Adipocyte (in vitro differentiated cells): ENCODE measurements around the gene ELL2.
A peak's percentile ranks its signal among the peaks of the same experiment; 100 is the strongest.

Experiments
- DNase-seq: peaks from one replicate; pipeline ENCODE4 v3.0.0-alpha.2; 2015; ENCODE audit warnings: low read depth
- H3K27me3 ChIP-seq: replicated peaks from 2 replicates; pipeline ENCODE4 v1.7.0; 2013; ENCODE audit warnings: mild to moderate bottlenecking, low read length, moderate library complexity; ENCODE audit not compliant: control insufficient read depth, insufficient read depth
- H3K36me3 ChIP-seq: 2 replicates; pipeline ENCODE4 v1.7.0; 2013; ENCODE audit warnings: low read length, mild to moderate bottlenecking, moderate library complexity; ENCODE audit not compliant: control insufficient read depth, insufficient read depth, severe bottlenecking
- H3K4me1 ChIP-seq: 2 replicates; pipeline ENCODE4 v1.7.0; 2013; ENCODE audit warnings: mild to moderate bottlenecking, low read length, moderate library complexity; ENCODE audit not compliant: control insufficient read depth, insufficient read depth
- H3K4me3 ChIP-seq: 2 replicates; pipeline ENCODE4 v1.7.0; 2013; ENCODE audit warnings: mild to moderate bottlenecking, low read length, moderate library complexity
- H3K9ac ChIP-seq: 2 replicates; pipeline ENCODE4 v1.7.0; 2013; ENCODE audit warnings: mild to moderate bottlenecking, low read length, moderate library complexity
- H3K9me3 ChIP-seq: 2 replicates; pipeline ENCODE4 v1.7.0; 2013; ENCODE audit warnings: mild to moderate bottlenecking, low read length, moderate library complexity; ENCODE audit not compliant: control insufficient read depth

The ELL2 gene

GRCh38 chr5:95962475-95962773, 773 bp upstream of the ELL2 start:
- peak overlapping the region; percentile 76 for H3K9ac ChIP-seq
- H3K27me3 ChIP-seq: no peaks in the 10 kb centered on the region
- H3K36me3 ChIP-seq: peaks cover 23% of the 10 kb centered on the region
- H3K9me3 ChIP-seq: no peaks in the 10 kb centered on the region
- no peak for DNase-seq
- H3K4me1 ChIP-seq: peaks cover 12% of the 10 kb centered on the region
- peak overlapping the region; percentile 86 for H3K4me3 ChIP-seq

DNA sequence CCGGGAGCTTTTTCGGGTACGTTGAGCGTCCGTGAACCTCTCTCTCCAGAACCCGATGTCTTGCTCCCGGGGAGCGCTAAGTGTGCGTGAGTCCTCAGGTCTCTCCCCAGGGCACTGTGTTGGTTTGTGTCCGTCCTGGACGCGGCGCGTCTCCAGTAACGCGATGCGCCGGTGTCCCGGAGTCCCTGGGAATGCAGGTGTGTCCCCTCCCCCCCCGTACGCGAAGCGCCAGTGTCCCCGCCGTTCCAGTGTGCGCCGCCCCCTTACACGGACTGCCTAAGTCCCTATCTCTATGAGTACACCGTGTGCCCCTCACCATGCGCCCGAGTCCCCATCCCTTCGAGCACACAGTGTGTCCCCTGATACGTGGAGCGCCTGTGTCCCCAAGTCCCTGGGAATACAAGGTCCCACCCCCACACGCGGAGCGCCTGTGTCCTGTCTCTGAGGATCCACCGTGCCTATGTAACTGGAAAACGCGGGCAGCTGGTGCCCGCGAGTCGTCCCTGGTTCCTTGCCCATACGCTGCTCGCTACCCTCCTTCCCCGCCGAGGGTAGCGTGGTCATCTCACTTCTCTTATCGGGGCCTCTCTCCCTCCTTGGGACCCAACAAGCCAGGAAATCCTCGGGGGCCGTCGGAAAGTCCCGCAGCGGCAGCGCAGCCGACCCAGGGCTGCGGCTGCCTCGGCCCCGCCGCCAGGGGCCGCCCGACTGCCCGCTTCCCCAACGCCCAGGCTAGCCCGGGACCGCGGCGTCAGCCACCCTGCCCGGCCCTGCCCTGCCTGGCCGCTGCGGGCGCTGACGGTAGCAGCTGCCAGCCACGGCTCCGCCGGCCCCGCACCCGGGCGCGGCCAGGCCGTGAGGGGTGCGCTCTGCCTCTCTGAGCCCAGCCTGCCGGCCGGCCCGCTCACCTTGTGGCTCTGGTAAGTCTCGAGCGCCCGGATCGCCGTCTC, 709 bp downstream of the ELL2 start:
- Histone ChIP-seq H3K9me3 (no peaks in the 10 kb centered on the region), H3K4me1 (peaks cover 24% of the 10 kb centered on the region), H3K36me3 (peaks cover 23% of the 10 kb centered on the region), H3K9ac (peak overlapping the region; percentile 100), H3K4me3 (peak overlapping the region; percentile 99), H3K27me3 (no peaks in the 10 kb centered on the region)
- peak; percentile 93 for DNase-seq

- H3K9me3 ChIP-seq: no peaks in the 10 kb centered on the region
- peak; percentile 59 for DNase-seq
Observed at GRCh38 chr5:95959888-95960666, 1.6 kb downstream of the ELL2 start.

DNA sequence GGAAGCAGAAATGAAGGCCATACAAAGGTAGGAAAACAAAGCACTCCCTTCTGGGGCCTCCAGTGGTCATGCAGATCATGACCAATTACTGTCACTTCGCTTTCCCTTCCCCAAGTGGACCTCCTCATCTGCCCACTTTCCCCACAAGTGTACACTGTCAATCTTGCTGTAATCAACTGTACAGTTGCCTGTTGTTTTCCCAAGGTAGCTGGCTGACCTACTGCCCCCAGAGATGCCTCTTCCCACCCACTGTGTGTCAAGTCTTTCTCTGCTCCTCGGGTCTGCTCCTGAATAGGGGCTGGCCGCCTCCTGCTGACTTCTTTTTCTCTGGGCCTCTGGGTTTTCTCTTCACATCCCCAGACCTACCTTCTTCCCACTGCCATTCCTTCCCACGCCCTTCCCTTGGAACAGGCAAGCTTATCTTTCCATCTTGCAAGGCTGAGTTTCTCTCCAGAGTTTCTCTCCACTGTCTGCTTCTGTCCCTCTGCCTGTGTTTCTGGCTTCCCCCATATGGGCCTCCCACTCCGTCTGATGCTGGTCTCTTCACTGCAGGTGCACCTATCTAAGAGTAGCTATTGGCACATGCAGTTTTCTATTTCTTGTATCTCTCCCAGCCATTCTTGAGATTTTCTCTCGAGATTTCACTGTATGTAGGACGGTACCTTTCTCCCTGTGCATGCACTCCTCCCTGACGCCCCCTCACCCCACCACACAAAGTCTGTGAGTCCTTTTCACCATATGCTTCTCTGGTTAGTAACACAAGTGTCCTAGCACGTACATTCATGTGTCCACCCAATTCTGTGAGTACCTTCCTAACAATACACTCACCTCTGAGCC, 2.4 kb downstream of the ELL2 start:
- Histone ChIP-seq H3K9me3 (no peaks in the 10 kb centered on the region), H3K27me3 (no peaks in the 10 kb centered on the region), H3K4me3 (peak overlapping the region; percentile 99), H3K9ac (peak overlapping the region; percentile 100), H3K36me3 (peaks cover 31% of the 10 kb centered on the region), H3K4me1 (peaks cover 35% of the 10 kb centered on the region)
- peak; percentile 66 for DNase-seq

More at GRCh38 chr5:95959888-95960666, 1.6 kb downstream of the ELL2 start:
- H3K36me3 ChIP-seq: peaks cover 26% of the 10 kb centered on the region
- H3K4me3 ChIP-seq: peak overlapping the region; percentile 99
- H3K27me3 ChIP-seq: no peaks in the 10 kb centered on the region
- peaks cover 30% of the 10 kb centered on the region for H3K4me1 ChIP-seq
- H3K9ac ChIP-seq: peak overlapping the region; percentile 100

DNA sequence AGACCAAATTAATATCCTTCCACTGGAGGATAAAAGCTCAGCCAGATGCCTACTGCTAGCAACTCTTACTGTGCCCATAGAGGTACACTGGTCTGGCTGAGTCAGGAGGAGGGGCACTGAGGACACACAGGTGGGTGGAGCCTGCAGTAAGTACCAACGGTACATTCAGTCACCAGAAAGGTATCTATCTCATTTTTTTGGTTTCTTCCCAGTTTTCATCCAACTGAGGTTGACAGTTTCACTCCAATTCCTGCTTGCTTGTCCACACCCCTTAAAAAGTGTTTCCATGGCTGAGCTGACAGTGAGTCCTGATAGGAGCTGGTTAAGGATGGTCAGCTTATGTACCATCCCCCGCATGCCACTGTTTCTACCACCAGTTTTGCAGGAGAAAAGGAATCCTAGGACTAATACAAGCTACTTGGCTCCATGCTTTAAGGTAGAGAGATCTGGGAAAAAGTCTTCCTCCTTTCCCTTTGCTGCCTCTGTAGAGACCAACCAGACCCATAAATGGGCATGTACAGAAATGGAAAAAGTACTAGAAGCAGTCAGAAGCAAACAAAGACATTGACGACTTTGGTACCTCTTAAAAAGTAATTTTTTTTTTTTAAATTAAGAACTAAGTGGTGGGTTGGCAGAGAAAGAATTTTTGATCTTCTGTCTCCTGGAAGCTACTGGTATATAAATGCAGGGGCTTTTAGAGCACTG, 3.2 kb downstream of the ELL2 start:
- DNase-seq: peak; percentile 55
- Histone ChIP-seq H3K9me3 (no peaks in the 10 kb centered on the region), H3K9ac (peak overlapping the region; percentile 100), H3K4me1 (peaks cover 37% of the 10 kb centered on the region), H3K36me3 (peaks cover 35% of the 10 kb centered on the region), H3K4me3 (peak overlapping the region; percentile 99), H3K27me3 (no peaks in the 10 kb centered on the region)

GRCh38 chr5:95957561-95958203, 4.0 kb downstream of the ELL2 start:
- Histone ChIP-seq H3K9me3 (no peaks in the 10 kb centered on the region), H3K9ac (peak overlapping the region; percentile 100), H3K27me3 (no peaks in the 10 kb centered on the region), H3K4me3 (peak overlapping the region; percentile 99), H3K4me1 (peaks cover 45% of the 10 kb centered on the region), H3K36me3 (peaks cover 43% of the 10 kb centered on the region)
- no peak for DNase-seq

- H3K27me3 ChIP-seq: no peaks in the 10 kb centered on the region
- H3K4me1 ChIP-seq: peaks cover 53% of the 10 kb centered on the region
- H3K4me3 ChIP-seq: peak overlapping the region; percentile 99
- no peak for DNase-seq
- no peaks in the 10 kb centered on the region for H3K9me3 ChIP-seq
- H3K9ac ChIP-seq: peak overlapping the region; percentile 100
- H3K36me3 ChIP-seq: peaks cover 51% of the 10 kb centered on the region
Observed at GRCh38 chr5:95956900-95957293, 4.8 kb downstream of the ELL2 start.

- peak; percentile 83 for DNase-seq
- peaks cover 55% of the 10 kb centered on the region for H3K36me3 ChIP-seq
Observed at GRCh38 chr5:95956021-95956899, 5.4 kb downstream of the ELL2 start.

GRCh38 chr5:95954716-95955115, 6.9 kb downstream of the ELL2 start:
- Histone ChIP-seq H3K9me3 (no peaks in the 10 kb centered on the region), H3K36me3 (peaks cover 49% of the 10 kb centered on the region), H3K9ac (peak overlapping the region; percentile 100), H3K27me3 (no peaks in the 10 kb centered on the region), H3K4me1 (peaks cover 67% of the 10 kb centered on the region), H3K4me3 (peak overlapping the region; percentile 99)
- no peak for DNase-seq

More at GRCh38 chr5:95956021-95956899, 5.4 kb downstream of the ELL2 start:
- H3K9me3 ChIP-seq: no peaks in the 10 kb centered on the region
- H3K27me3 ChIP-seq: no peaks in the 10 kb centered on the region
- H3K4me1 ChIP-seq: peaks cover 59% of the 10 kb centered on the region
- peak overlapping the region; percentile 100 for H3K9ac ChIP-seq
- peak overlapping the region; percentile 99 for H3K4me3 ChIP-seq
